LNCAP (cell line): ENCODE data around the gene ING1.

Source experiments
- CTCF ChIP-seq: fragments of 450-650 bp; IDR thresholded peaks from 2 replicates; pipeline ENCODE4 v1.5.1; 2017; ENCODE audit warnings: mild to moderate bottlenecking

Gene ING1

DNA sequence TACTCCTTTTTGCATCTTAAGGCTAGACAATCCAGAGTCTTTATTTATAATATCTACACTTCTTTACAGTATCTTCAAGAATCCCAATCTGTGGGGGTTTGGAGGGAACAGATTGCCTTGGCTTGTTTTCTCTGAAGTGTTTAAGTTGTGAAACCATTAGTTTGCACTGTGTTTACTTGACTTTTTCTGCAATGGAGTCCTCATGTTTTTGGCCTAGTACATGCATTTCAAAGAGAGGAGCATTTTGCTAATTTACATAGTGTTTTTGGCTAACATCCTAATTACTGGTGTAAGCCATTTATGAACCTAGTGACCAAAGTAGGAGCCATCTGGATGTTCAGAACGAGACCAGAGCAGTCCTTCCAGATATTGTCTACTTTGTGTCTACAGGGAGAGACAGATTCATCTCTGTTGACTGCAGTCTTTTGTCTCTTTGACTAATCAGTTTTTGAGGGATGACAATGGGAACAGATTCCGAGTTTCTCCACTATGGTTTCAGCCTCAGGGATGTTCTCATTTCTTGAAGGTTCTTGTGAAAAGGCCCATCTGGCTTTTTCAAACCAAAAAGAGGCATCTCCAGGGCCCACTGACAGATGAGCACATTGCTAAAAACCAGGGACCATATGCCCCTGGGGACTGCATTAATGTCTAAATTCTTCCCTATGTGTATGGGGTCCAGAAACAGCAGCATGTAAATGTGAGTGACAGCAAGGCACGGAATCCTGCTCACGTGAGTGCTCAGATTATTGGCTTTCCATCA lies 53.4 kb downstream of the ING1 start:
- TF ChIP-seq CTCF: no peak

DNA sequence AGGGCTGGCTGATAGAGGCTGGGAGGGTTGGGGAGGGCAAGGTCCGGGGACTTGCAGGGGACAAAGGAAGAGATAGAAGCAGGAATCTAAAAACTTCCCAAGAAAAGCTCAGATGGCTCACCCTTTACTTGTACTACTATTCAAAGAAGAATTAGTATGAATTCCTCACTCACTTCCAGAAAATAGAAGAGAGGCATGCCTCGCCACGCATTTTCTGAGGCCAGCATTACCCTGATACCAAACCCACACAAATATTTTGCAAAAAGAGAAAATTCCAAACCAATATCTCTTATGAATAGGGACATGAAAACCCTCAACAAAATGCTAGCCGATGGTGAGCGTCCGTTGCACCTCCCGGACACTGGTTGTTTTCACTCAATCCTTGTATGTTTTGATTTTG lies 54.0 kb downstream of the ING1 start:
- no peak for TF ChIP-seq CTCF

DNA sequence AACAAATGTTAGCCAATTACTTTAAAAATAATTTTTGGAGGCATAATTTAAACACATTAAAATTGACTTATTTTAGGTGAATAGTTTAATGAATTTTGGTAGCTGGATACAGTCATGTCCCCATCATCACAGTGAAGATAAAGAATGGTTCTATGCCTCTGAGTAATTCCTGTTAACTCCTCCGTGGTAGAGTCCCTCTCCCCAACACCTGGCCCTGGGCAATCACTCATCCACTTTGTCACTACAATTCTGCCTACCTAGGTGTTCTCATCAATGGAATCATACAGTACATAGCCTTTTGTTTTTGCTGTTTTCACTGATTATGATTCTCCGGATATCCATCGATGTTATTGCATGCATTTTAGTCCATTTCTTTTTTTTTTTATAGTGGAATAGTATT lies 55.6 kb downstream of the ING1 start:
- no peak for TF ChIP-seq CTCF

- no peak for TF ChIP-seq CTCF
Measured at GRCh38 chr13:110770678-110771077, 57.2 kb downstream of the ING1 start.

GRCh38 chr13:110771194-110771593 lies 57.7 kb downstream of the ING1 start:
- no peak for TF ChIP-seq CTCF

GRCh38 chr13:110772091-110772984 lies 58.8 kb downstream of the ING1 start:
- TF ChIP-seq CTCF: no peak
